Adrenal gland (tissue), 12 donors: ENCODE data around the gene HDAC4. TPM values are rescaled to one million over a fixed set of nuclear protein-coding genes. Genes with fewer than 3 reads are reported as not detected.
A peak's percentile ranks its signal among the peaks of the same experiment; 100 is the strongest.

Experiments
- DNase-seq, 7 donors: peaks; one replicate each; pipeline ENCODE4 v3.0.0-alpha.2; 2019 to 2020
- H3K27ac ChIP-seq, 5 donors: fragments of 200-600 bp; sonication (generic) in 4 of 5; 1 replicate in 3 of 5; 2 replicates in 2 of 5; pipeline versions ENCODE4 v1.5.1 to v1.8.0; 2016 to 2020; ENCODE audit warnings: mild to moderate bottlenecking in 1 of 5
- H3K27me3 ChIP-seq: fragments of 200-600 bp; 2 replicates; pipeline ENCODE4 v1.8.0; 2021
- H3K36me3 ChIP-seq, 2 donors: fragments of 200-600 bp; replicated peaks in 1 of 2; 1 replicate in 1 of 2; 2 replicates in 1 of 2; pipeline versions ENCODE4 v1.5.1 to v1.8.0; 2018 to 2022
- H3K4me1 ChIP-seq, 2 donors: fragments of 200-600 bp; replicated peaks in 1 of 2; 1 replicate in 1 of 2; 2 replicates in 1 of 2; pipeline versions ENCODE4 v1.5.1 to v1.8.0; 2018 to 2021
- H3K4me3 ChIP-seq, 4 donors: fragments of 200-600 bp; sonication (generic) in 3 of 4; one replicate each; pipeline ENCODE4 v1.5.1; 2016 to 2018
- H3K9me3 ChIP-seq, 3 donors: fragments of 200-600 bp; sonication (generic) in 1 of 3; replicated peaks in 1 of 3; 1 replicate in 2 of 3; 2 replicates in 1 of 3; pipeline versions ENCODE4 v1.5.1 to v1.8.0; 2016 to 2021
- POLR2A ChIP-seq, 2 donors: fragments of 450-650 bp; IDR thresholded peaks; one replicate each; pipeline ENCODE4 v1.6.1; 2017; ENCODE audit warnings: antibody characterized with exemption in 2 of 2, mild to moderate bottlenecking in 2 of 2, moderate library complexity in 1 of 2
- WGBS, 4 donors: extraction: QIAGEN DNeasy Blood & Tissue Kit in 2 of 4; methylation state at CpG; one replicate each; pipeline versions ENCODE4 v1.1.5 to v1.1.7; 2013 to 2017; 5-methylcytosine and 5-hydroxymethylcytosine counted together
- intact Hi-C, 2 donors: fragments of 100-400 bp; cut with DNase I; formaldehyde crosslinking; loops; one replicate each; pipeline versions ENCODE4 v1.14.1 to v1.15.0; 2022 to 2023
- polyA plus RNA-seq, 3 donors: library from polyadenylated mRNA; stranded (reverse); fragments of 200-250 nt in 2 of 3; fragments of 350-450 nt in 1 of 3; fragmentation: Illumina TruSeq in 1 of 3; extraction: RNeasy Lipid Tissue Mini Kit (QIAGEN cat#74804) in 1 of 3; gene quantifications; one replicate each; pipeline ENCODE4 v1.2.3, GENCODE V29; 2013 to 2014
- total RNA-seq, 9 donors: library from RNA; depleted of rRNA in 4 of 9; stranded (reverse); fragments of >200 nt in 4 of 9; fragments of 120-200 nt in 1 of 9; fragmentation: NEBNext Ultra II Directional in 1 of 9; extraction: Animal tissue kit (Norgen Biotek cat#: 25700) in 1 of 9; gene quantifications; one replicate each; pipeline versions ENCODE4 v1.1.0 to v1.2.4, GENCODE V29; 2013 to 2023
- TF ChIP-seq, protein P1 (sequence below), 6 experiments: fragments of 450-650 bp in 4 of 6; fragments of 200-600 bp in 2 of 6; sonication (generic) in 1 of 6; IDR thresholded peaks; 1 replicate in 5 of 6; 2 replicates in 1 of 6; pipeline versions ENCODE4 v1.5.1 to v1.8.0; 2016 to 2021; ENCODE audit warnings: antibody characterized with exemption in 6 of 6, mild to moderate bottlenecking in 2 of 6, moderate library complexity in 1 of 6
- donor health status: healthy with polysubstance abuse.
- donor health status: Bipolar disorder and iron deficiency.
- donor health status: DM: yes; HTN: yes; CAD: no.
- donor health status: DM: no; HTN: no; CAD: no.
- donor health status: DM: no; HTN: no; CAD: no.
- donor health status: DM: yes; HTN: yes; CAD: no.

Gene HDAC4
- total and polyA plus RNA-seq, 12 donors: 8.3 to 88.9 (median 28.7) TPM

DNA sequence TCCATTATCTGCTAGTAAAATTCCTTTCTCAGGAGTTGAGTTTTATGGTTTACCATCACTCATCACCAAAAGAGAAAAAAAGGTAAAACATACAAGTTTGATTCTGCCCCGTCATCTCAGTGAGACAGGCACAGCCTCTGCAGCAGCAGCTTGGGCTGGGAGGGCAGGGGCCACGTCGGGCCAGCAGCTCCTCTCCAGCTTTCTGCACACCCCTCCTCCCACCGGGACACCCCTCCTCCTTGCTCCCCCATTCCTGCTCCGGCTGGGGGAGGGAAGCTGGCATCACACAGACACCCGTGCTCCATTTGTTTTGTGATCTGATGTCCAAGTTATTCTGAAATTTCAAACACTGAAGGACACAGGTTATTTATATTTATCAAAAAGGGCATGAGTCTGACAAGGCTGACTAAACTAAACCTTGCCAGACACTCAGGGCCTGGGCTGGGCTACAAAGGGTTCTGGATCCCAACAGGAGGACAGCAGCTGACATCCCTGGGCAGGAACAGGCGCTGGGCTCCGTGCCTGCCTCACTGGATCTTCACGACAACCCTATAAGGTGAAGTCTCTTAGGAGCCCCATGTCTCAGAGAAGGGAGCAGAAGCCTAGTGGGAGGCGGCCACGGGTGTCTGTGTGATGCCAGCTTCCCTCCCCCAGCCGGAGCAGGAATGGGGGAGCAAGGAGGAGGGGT lies 71.4 kb downstream of the HDAC4 start:
- Histone ChIP-seq H3K9me3 (no peaks in the 10 kb centered on the region), H3K4me3 (no peak overlapping the region), H3K27me3 (no peaks in the 10 kb centered on the region), H3K27ac (peak overlapping the region; percentile 82 to 96 (median 92)), H3K4me1 (peaks cover 51 to 62% of the 10 kb centered on the region in 2 donors), H3K36me3 (no peaks in the 10 kb centered on the region)
- TF ChIP-seq, protein P1, sequence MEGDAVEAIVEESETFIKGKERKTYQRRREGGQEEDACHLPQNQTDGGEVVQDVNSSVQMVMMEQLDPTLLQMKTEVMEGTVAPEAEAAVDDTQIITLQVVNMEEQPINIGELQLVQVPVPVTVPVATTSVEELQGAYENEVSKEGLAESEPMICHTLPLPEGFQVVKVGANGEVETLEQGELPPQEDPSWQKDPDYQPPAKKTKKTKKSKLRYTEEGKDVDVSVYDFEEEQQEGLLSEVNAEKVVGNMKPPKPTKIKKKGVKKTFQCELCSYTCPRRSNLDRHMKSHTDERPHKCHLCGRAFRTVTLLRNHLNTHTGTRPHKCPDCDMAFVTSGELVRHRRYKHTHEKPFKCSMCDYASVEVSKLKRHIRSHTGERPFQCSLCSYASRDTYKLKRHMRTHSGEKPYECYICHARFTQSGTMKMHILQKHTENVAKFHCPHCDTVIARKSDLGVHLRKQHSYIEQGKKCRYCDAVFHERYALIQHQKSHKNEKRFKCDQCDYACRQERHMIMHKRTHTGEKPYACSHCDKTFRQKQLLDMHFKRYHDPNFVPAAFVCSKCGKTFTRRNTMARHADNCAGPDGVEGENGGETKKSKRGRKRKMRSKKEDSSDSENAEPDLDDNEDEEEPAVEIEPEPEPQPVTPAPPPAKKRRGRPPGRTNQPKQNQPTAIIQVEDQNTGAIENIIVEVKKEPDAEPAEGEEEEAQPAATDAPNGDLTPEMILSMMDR (IDR thresholded peaks at IDR 0.05): no peak
- TF ChIP-seq POLR2A (IDR thresholded peaks at IDR 0.05): peak in 1 of 2 donors; percentile 44
- intact Hi-C loops: no loop called here
- peak; percentile 69 to 92 (median 80) for DNase-seq
- 30 to 39% (median 36%) methylated on average over 12 of the region's 12 CpGs for WGBS, 4 donors

DNA sequence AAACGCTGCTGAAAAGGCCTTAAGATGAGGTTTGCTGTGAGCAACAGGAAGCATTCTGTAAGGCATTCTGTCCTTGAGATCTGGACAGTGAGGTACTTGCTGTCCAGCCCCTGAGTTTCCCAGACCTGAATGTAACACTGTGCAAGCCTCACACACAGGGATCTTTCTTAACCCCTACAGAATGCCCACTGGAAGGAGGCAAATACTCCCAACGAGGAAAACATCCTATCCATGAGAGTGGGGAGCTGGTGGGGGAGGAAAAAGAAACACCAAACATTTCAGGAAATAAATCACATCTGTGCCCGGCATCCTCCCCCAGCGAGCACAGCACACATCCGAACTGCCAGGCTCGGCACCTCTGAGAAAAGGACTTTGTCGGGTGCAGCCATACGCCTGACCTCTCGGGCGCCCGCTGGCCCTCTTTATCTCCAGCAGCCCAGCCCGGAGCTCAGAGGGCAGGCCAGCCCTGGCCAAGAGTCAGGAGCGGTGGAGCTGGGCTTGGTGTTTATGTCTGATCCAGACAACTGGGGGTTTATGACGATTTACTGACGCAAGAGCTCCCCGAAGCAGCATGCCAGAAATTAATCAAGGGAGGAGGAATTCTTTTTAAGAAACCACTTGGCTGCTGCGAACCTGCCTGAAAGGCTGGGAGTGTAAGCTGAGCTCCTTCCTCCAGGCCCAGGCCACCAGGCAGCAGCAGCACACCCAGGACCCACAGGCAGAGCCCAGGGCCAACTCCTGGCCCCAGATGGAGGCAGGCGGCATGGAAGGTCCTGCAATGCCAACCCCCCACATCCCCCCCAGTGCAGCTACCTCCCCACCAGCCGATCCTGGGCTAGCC lies 72.2 kb downstream of the HDAC4 start:
- H3K4me1 ChIP-seq: peaks cover 51 to 62% of the 10 kb centered on the region in 2 donors
- H3K27ac ChIP-seq: peak overlapping the region; percentile 82 to 96 (median 92)
- no peaks in the 10 kb centered on the region for H3K36me3 ChIP-seq
- H3K4me3 ChIP-seq: no peak overlapping the region
- DNase-seq: peak; percentile 67 to 91 (median 79)
- WGBS, 4 donors: 15 to 22% (median 19%) methylated on average over 10 to 19 of the region's 19 CpGs
- TF ChIP-seq, protein P1 (IDR thresholded peaks at IDR 0.05): peak in 1 of 6 experiments; percentile 11
- peak; percentile 24 to 55 for TF ChIP-seq POLR2A (IDR thresholded peaks at IDR 0.05)
- no peaks in the 10 kb centered on the region for H3K9me3 ChIP-seq
- no peaks in the 10 kb centered on the region for H3K27me3 ChIP-seq
- intact Hi-C loops: no loop called here

DNA sequence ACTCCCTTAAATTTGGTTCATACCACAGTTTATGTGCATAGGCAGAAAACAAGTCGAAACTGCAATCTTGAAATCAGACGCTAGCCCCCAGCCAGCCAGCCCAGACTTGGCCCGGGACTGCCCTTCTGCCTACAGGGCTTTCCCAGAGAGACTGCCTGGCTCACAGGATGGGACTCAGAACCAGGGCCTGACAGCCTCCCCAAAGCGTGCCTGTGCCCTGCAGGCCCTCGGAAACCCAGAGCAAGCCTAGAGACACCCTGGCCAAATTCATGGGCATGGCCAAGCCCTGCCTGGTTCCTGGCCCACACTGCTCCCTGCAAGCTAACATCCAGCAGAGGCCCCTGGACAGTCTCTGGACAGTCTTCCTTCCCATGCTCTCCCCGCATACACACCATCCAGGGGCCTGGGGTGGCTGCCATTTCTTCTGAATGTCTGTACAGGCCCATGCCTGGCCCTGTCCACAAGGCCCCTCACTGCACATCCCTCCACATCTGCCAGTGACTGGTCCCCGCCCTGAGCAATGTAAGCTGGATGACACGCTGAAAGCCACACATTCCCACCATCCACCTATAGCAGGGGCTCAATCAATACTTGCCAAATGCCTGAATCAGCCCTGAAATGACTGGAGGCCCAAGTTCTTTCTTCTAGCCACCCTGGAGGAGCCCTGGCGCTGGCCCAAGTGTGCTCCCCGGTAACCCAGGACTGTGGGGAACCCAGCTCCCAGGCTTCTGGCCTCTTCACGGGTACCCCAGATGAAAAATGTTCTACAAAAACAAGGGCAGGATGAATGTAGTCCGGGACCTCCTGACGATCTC lies 73.1 kb downstream of the HDAC4 start:
- Histone ChIP-seq H3K27ac (peak overlapping the region; percentile 82 to 96 (median 92)), H3K9me3 (no peaks in the 10 kb centered on the region), H3K36me3 (no peaks in the 10 kb centered on the region), H3K27me3 (no peaks in the 10 kb centered on the region), H3K4me3 (no peak overlapping the region), H3K4me1 (peaks cover 54 to 68% of the 10 kb centered on the region in 2 donors)
- WGBS, 4 donors: 66 to 72% (median 69%) methylated on average over 7 to 13 of the region's 13 CpGs
- intact Hi-C loops: no loop called here
- no peak for TF ChIP-seq POLR2A (IDR thresholded peaks at IDR 0.05)
- TF ChIP-seq, protein P1 (IDR thresholded peaks at IDR 0.05): no peak
- peak in 5 of 7 donors; percentile 15 to 60 (median 41) for DNase-seq
